SH-SY5Y (cell line): ENCODE measurements around the gene GGT5.

ENCODE experiments used
- GATA2 ChIP-seq: IDR thresholded peaks from 2 replicates; pipeline ENCODE4 v1.6.1; 2011; ENCODE audit warnings: mild to moderate bottlenecking, low read depth, low read length
- GATA3 ChIP-seq: IDR thresholded peaks from 2 replicates; pipeline ENCODE4 v1.6.1; 2011; ENCODE audit warnings: low read depth, mild to moderate bottlenecking, low read length, moderate library complexity

DNA sequence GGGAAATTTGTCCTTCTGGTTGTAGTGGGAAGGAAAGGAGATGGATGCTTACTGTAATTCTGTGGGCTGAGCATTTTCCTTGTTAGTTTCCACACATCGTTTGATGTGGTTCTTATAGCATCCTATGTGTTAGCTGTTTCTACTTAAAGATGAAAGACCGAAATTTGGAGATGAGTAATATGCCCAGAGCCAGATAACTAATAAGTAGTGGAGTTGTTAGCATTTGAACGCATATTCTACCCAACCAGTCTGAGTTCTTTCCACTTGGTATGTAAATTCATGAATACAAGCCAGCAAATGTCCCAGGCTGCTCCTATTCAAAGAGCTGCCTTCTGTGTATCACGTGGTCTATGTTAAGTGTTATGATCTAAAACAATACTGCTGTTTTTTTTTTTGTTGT is 40.4 kb upstream of the GGT5 start:
- TF ChIP-seq GATA3 (no peak), GATA2 (no peak)
